ENCODE measurements around the gene ATP11C.
"Not testable (repeated sequence)": the region's sequence is repeated elsewhere in the genome, so short reads cannot be mapped to it uniquely, and the experiment has no call there.

ATP11C gene

GRCh38 chrX:139862208-139862607, 70.6 kb downstream of the ATP11C start:
- FAIRE-seq, result no peak
- DNase-seq (ENCODE audit: insufficient read length, low spot score), result no peak
- TF ChIP-seq, protein P1, sequence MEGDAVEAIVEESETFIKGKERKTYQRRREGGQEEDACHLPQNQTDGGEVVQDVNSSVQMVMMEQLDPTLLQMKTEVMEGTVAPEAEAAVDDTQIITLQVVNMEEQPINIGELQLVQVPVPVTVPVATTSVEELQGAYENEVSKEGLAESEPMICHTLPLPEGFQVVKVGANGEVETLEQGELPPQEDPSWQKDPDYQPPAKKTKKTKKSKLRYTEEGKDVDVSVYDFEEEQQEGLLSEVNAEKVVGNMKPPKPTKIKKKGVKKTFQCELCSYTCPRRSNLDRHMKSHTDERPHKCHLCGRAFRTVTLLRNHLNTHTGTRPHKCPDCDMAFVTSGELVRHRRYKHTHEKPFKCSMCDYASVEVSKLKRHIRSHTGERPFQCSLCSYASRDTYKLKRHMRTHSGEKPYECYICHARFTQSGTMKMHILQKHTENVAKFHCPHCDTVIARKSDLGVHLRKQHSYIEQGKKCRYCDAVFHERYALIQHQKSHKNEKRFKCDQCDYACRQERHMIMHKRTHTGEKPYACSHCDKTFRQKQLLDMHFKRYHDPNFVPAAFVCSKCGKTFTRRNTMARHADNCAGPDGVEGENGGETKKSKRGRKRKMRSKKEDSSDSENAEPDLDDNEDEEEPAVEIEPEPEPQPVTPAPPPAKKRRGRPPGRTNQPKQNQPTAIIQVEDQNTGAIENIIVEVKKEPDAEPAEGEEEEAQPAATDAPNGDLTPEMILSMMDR (IDR thresholded peaks at IDR 0.05; ENCODE audit: insufficient read depth, missing control alignments), result no peak

DNA sequence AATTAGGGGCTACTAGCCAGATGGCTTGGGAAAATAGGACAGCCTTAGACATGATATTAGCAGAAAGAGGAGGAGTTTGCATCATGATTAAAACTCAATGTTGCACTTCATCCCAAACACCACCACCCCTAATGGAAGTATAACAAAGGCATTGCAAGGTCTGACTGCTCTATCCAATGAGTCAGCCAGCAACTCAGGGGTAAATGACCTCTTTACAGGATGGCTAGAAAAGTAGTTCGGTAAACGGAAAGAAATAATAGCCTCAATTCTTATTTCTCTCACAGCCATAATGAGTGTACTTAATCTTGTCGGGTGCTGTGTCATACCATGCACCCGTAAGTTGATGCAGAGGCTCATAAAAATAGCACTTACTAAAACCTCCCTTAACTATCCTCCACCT, 76.0 kb downstream of the ATP11C start:
- not testable (repeated sequence) for FAIRE-seq; DNase-seq (ENCODE audit: insufficient read length, low spot score)

- FAIRE-seq (no peak), DNase-seq (ENCODE audit: insufficient read length, low spot score) (no peak)
- TF ChIP-seq, protein P1 (IDR thresholded peaks at IDR 0.05; ENCODE audit: insufficient read depth, missing control alignments), result no peak
Measured at GRCh38 chrX:139851730-139852129, 81.1 kb downstream of the ATP11C start.

DNA sequence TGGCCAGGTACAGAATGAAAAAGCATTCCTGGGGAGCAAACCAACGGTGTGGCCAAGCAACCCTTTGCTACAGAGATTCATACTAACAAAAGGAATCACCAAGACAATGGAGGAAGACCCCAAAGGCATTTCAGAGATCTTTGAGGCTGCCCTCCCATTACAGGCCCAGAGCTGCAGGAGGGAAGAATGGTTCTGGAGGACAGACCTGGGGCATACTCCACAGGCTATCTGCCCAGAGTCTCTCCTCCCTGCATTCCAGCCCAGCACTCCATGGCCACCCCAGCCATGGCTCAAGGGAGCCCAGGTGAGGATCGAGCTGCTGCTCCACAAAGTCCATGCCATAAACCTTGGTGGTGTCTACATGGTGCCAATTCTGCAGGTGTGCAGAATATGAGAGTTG, 81.9 kb downstream of the ATP11C start:
- FAIRE-seq, result no peak
- TF ChIP-seq, protein P1 (IDR thresholded peaks at IDR 0.05; ENCODE audit: insufficient read depth, missing control alignments), result no peak
- DNase-seq (ENCODE audit: insufficient read length, low spot score), result no peak

DNA sequence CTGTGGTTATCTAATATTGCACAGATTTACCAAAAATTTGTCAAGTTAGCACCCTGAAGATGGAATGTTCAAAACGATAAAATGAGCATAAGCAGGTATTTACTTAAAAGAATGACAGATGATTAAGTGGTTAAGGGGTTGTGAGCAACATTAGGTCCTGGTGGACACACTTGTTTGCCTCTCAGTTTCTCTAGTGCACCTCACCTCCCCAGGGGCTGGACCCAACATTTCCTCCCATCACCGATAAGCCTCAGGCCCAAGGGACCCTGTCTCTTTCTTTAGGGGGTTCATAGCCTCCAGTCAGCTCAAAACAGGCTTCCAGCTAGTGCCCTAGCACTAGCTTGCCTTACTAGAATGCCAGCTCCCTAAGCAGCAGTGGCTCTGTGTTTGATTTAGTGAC, 88.0 kb downstream of the ATP11C start:
- DNase-seq (ENCODE audit: insufficient read length, low spot score) (no peak), FAIRE-seq (no peak)
- TF ChIP-seq, protein P1 (IDR thresholded peaks at IDR 0.05; ENCODE audit: insufficient read depth, missing control alignments), result no peak

DNA sequence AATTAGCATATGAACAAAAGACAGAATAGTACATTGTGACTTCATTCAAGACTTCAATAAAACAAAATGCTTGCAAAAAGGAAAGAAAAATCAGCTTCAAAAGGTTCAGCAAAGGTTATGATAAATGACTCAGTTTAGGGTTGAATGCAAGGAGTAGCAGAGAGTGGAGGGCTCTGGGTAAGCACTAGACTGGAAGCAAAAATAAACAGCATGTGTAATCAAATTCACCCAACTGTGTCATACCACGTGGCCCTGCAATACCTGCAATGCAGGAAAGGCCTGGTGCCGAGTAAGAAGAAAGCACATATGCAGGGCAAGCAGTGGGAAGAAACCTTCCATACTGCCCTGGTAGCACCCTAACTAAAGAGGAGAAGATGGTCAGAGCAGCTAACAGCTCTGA, 88.7 kb downstream of the ATP11C start:
- DNase-seq (ENCODE audit: insufficient read length, low spot score) (no peak), FAIRE-seq (no peak)
- TF ChIP-seq, protein P1 (IDR thresholded peaks at IDR 0.05; ENCODE audit: insufficient read depth, missing control alignments), result no peak

DNA sequence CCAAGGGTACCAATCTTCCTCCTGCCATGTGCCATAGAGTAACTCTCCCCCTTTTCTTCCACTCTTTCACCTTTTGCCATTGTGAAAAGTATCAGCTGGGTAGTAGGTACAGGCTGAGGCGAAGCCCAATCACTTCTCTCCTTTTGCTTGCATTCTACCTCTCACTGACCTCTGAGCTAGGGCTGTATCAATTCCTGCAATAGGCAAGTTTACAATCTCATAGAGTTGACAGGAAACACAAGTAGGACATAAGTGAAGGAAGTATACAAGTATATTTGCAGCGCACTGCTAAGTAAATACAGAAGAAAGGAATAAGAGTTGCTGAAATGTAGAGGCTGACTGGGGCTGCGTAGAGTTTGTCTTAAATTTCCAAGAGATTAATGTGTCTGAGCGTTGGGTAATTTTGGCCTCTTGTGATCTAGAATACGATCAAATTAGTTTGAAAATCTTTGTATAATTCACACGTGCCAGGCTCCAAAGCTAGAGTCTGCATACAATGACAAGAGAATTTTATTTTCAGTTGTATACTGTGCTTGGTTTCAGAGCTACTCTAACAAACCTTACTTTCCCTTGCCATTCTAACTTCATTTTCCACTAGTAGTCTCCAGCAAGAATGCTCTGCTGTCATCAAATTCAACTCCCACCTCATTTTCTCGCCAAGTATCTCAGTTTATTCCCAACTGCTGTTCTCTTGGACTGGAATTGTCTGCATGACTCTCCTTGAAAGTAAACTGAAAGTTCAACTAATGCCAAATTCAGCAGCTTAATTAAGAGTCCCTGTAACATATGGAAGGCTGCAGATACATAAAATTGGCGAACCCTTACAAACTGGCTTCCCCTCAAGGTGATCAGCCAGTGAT, 90.3 kb downstream of the ATP11C start:
- no peak for FAIRE-seq
- TF ChIP-seq, protein P1 (IDR thresholded peaks at IDR 0.05; ENCODE audit: insufficient read depth, missing control alignments), result no peak
- no peak for DNase-seq (ENCODE audit: insufficient read length, low spot score)

- FAIRE-seq; DNase-seq (ENCODE audit: insufficient read length, low spot score): not testable (repeated sequence)
Measured at GRCh38 chrX:139836335-139836734, 96.5 kb downstream of the ATP11C start.

All from D721Med (cell line).